ENCODE measurements around the gene INPP4A.

DNA sequence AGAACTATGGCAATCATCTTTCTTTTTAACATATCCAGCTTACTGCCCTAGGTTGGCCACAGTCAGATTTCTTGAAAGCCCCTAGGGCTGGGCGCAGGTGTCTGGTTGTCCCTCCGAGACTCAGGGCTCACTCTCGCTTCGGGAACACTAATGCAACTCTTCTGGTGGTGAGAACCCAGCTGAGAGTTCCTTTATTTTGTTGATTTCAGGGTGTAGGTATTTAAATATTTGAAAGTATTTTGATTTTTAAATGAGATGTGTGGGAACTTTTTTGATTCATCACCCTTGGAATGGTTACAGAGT, 40.7 kb downstream of the INPP4A start:
- TF ChIP-seq, protein P1, sequence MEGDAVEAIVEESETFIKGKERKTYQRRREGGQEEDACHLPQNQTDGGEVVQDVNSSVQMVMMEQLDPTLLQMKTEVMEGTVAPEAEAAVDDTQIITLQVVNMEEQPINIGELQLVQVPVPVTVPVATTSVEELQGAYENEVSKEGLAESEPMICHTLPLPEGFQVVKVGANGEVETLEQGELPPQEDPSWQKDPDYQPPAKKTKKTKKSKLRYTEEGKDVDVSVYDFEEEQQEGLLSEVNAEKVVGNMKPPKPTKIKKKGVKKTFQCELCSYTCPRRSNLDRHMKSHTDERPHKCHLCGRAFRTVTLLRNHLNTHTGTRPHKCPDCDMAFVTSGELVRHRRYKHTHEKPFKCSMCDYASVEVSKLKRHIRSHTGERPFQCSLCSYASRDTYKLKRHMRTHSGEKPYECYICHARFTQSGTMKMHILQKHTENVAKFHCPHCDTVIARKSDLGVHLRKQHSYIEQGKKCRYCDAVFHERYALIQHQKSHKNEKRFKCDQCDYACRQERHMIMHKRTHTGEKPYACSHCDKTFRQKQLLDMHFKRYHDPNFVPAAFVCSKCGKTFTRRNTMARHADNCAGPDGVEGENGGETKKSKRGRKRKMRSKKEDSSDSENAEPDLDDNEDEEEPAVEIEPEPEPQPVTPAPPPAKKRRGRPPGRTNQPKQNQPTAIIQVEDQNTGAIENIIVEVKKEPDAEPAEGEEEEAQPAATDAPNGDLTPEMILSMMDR (IDR thresholded peaks at IDR 0.05) = no peak
- TF ChIP-seq POLR2AphosphoS5 (IDR thresholded peaks at IDR 0.05) (no peak), POLR2A (IDR thresholded peaks at IDR 0.05) (no peak)
